Panc1 (cell line): Measurements from ENCODE around the gene BCKDHA. TPM values are rescaled to one million over a fixed set of nuclear protein-coding genes. Genes with fewer than 3 reads are reported as not detected.
"Not testable (repeated sequence)": the region's sequence is repeated elsewhere in the genome, so short reads cannot be mapped to it uniquely, and the experiment has no call there.

Experiments
- ATAC-seq: fragments of 200-7000 bp; cut with Tn5 transposase; 2 replicates; pipeline ENCODE4 v1.9.1; 2020; ENCODE audit warnings: mild to moderate bottlenecking, moderate library complexity
- BruUV-seq: library from RNA; stranded (reverse); fragments of 400-500 nt; replicated peaks from 2 replicates; lab custom pipeline; 2021; lab: Mats Ljungman, UMichigan
- CTCF ChIA-PET: fragments of 300-600 bp; sonication (Branson Sonifier 250); formaldehyde crosslinking; loops from one replicate; lab custom pipeline; 2022; ENCODE audit warnings: antibody characterized with exemption; lab: Charles Lee
- POLR2A ChIA-PET: fragments of 300-600 bp; sonication (Branson Sonifier 250); formaldehyde crosslinking; loops from one replicate; lab custom pipeline; 2022; ENCODE audit warnings: antibody characterized with exemption; lab: Charles Lee
- DNase-seq: peaks from one replicate; pipeline ENCODE4 v3.0.0-alpha.2; 2010; ENCODE audit warnings: low read depth, low spot score
- H3K27ac ChIP-seq: 2 replicates; pipeline ENCODE4 v1.5.1; 2011; ENCODE audit warnings: mild to moderate bottlenecking, low read length, inconsistent platforms
- H3K27me3 ChIP-seq: fragments of 200-500 bp; sonication (Bioruptor generic); 2 replicates; pipeline ENCODE4 v1.6.0; 2014; ENCODE audit warnings: low read length, inconsistent platforms; ENCODE audit not compliant: control insufficient read depth, insufficient read depth
- H3K36me3 ChIP-seq: fragments of 200-500 bp; sonication (Bioruptor generic); 2 replicates; pipeline ENCODE4 v1.5.1; 2014; ENCODE audit warnings: inconsistent platforms, mild to moderate bottlenecking, low read length, moderate library complexity; ENCODE audit not compliant: control insufficient read depth, insufficient read depth
- H3K4me1 ChIP-seq: 2 replicates; pipeline ENCODE4 v1.5.1; 2011; ENCODE audit warnings: inconsistent platforms, mild to moderate bottlenecking, low read length, moderate library complexity; ENCODE audit not compliant: control insufficient read depth, insufficient read depth
- H3K4me3 ChIP-seq, 2 experiments: 2 replicates each; pipeline ENCODE4 v1.5.1; 2011 to 2012; ENCODE audit warnings: low read depth in 2 of 2, low read length in 2 of 2, mild to moderate bottlenecking in 2 of 2, inconsistent platforms in 1 of 2, moderate library complexity in 1 of 2
- H3K9me3 ChIP-seq: fragments of 200-500 bp; sonication (Bioruptor generic); 2 replicates; pipeline ENCODE4 v1.5.1; 2014; ENCODE audit warnings: low read depth, mild to moderate bottlenecking, inconsistent platforms, low read length, moderate library complexity; ENCODE audit not compliant: control insufficient read depth, insufficient read depth
- POLR2AphosphoS5 ChIP-seq: IDR thresholded peaks from 2 replicates; pipeline ENCODE4 v1.6.1; 2012; ENCODE audit warnings: mild to moderate bottlenecking, low read depth, low read length, moderate library complexity
- SIN3A ChIP-seq: IDR thresholded peaks from 2 replicates; pipeline ENCODE4 v1.6.1; 2012; ENCODE audit warnings: low read depth, mild to moderate bottlenecking, low read length, moderate library complexity, borderline replicate concordance; ENCODE audit not compliant: insufficient read depth
- TCF7L2 ChIP-seq: IDR thresholded peaks from 2 replicates; pipeline ENCODE4 v1.6.1; 2011; ENCODE audit warnings: mild to moderate bottlenecking, low read depth, low read length, inconsistent platforms
- in situ Hi-C: cut with HindIII; loops from 2 replicates; pipeline ENCODE4 v1.10.0; 2016; ENCODE audit warnings: low sequenced_read_pairs, low pct_unique_long_range_greater_than_20kb
- intact Hi-C: fragments of 100-400 bp; cut with micrococcal nuclease; formaldehyde crosslinking; loops from one replicate; pipeline ENCODE4 v1.10.0; 2022; ENCODE audit not compliant: unreplicated experiment
- total RNA-seq: library from RNA; stranded (reverse); gene quantifications from one replicate; pipeline ENCODE4 v1.2.1, GENCODE V29; 2021; ENCODE audit not compliant: unreplicated experiment
- TF ChIP-seq, protein P1 (sequence below), 2 experiments: IDR thresholded peaks; 2 replicates each; pipeline ENCODE4 v1.6.1; 2011 to 2012; ENCODE audit warnings: low read depth in 2 of 2, control low read depth in 1 of 2, low read length in 1 of 2, mild to moderate bottlenecking in 1 of 2, moderate library complexity in 1 of 2; ENCODE audit not compliant: insufficient read depth in 1 of 2
- TF ChIP-seq, protein P2 (sequence below): fragments of 450-650 bp; IDR thresholded peaks from 2 replicates; pipeline ENCODE4 v1.5.1; 2017; ENCODE audit warnings: mild to moderate bottlenecking

The BCKDHA gene
- total RNA-seq, 1 experiment from 2014 or later: 11.2 TPM

DNA sequence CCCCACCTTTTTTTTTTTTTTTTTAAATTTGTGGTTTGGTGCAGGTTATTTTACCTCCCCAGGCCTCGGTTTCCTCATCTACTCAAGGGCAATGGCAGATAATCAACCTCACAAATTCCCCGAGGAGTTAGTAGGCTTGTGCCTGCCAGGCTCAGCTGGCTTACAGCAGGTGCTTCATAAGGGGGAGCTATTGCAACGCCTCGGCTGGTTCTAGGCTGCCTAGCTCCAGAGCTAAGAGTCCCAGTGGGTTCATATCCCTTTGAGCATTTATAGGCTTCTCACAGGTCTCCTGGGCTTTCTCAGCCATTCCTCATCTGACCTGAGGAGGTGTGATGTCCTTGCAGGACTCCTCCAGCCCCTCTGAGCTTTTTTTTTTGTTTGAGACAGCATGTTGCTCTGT is 10.6 kb downstream of the BCKDHA start:
- no TSS peak for BruUV-seq
- no peaks in the 10 kb centered on the region for H3K27me3 ChIP-seq
- ATAC-seq (no peak), DNase-seq (no peak)
- CTCF ChIA-PET: interaction anchor here (0.7 kb wide), 1 partner anchor 33 kb away, joined by 4 read pairs; no protein-coding TSS in a partner anchor
- POLR2A ChIA-PET: no interaction called here
- H3K4me3 ChIP-seq: no peak overlapping the region
- intact Hi-C loops (no loop called here), in situ Hi-C loops (no loop called here)
- H3K9me3 ChIP-seq: no peaks in the 10 kb centered on the region
- TF ChIP-seq TCF7L2 (no peak), POLR2AphosphoS5 (no peak), SIN3A (no peak)
- TF ChIP-seq, protein P1, sequence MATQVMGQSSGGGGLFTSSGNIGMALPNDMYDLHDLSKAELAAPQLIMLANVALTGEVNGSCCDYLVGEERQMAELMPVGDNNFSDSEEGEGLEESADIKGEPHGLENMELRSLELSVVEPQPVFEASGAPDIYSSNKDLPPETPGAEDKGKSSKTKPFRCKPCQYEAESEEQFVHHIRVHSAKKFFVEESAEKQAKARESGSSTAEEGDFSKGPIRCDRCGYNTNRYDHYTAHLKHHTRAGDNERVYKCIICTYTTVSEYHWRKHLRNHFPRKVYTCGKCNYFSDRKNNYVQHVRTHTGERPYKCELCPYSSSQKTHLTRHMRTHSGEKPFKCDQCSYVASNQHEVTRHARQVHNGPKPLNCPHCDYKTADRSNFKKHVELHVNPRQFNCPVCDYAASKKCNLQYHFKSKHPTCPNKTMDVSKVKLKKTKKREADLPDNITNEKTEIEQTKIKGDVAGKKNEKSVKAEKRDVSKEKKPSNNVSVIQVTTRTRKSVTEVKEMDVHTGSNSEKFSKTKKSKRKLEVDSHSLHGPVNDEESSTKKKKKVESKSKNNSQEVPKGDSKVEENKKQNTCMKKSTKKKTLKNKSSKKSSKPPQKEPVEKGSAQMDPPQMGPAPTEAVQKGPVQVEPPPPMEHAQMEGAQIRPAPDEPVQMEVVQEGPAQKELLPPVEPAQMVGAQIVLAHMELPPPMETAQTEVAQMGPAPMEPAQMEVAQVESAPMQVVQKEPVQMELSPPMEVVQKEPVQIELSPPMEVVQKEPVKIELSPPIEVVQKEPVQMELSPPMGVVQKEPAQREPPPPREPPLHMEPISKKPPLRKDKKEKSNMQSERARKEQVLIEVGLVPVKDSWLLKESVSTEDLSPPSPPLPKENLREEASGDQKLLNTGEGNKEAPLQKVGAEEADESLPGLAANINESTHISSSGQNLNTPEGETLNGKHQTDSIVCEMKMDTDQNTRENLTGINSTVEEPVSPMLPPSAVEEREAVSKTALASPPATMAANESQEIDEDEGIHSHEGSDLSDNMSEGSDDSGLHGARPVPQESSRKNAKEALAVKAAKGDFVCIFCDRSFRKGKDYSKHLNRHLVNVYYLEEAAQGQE (IDR thresholded peaks at IDR 0.05; ENCODE audit: insufficient read depth in 1 of 2, low read depth in 2 of 2, low read length in 1 of 2): no peak
- TF ChIP-seq, protein P2, sequence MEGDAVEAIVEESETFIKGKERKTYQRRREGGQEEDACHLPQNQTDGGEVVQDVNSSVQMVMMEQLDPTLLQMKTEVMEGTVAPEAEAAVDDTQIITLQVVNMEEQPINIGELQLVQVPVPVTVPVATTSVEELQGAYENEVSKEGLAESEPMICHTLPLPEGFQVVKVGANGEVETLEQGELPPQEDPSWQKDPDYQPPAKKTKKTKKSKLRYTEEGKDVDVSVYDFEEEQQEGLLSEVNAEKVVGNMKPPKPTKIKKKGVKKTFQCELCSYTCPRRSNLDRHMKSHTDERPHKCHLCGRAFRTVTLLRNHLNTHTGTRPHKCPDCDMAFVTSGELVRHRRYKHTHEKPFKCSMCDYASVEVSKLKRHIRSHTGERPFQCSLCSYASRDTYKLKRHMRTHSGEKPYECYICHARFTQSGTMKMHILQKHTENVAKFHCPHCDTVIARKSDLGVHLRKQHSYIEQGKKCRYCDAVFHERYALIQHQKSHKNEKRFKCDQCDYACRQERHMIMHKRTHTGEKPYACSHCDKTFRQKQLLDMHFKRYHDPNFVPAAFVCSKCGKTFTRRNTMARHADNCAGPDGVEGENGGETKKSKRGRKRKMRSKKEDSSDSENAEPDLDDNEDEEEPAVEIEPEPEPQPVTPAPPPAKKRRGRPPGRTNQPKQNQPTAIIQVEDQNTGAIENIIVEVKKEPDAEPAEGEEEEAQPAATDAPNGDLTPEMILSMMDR: no peak
- no peaks in the 10 kb centered on the region for H3K4me1 ChIP-seq
- H3K27ac ChIP-seq: no peak overlapping the region
- no peaks in the 10 kb centered on the region for H3K36me3 ChIP-seq

DNA sequence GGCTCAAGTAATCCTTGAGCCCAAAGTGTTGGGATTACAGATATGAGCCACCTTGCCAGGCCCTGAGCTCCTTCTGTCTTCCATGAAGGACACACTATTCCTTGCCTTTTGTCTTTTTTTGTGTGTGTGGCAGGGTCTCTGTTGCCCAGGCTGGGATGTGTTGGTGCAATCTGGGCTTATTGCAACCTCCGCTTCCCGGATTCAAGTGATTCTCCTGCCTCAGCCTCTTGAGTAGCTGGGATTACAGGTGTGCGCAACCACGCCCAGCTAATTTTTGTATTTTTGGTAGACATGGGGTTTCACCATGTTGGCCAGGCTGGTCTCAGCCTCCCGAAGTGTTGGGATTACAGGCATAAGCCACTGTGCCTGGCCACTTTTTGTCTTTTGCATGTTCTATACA is 11.2 kb downstream of the BCKDHA start:
- DNase-seq, H3K27me3 ChIP-seq, ATAC-seq, intact Hi-C loops, POLR2A ChIA-PET, H3K9me3 ChIP-seq, H3K4me3 ChIP-seq, H3K27ac ChIP-seq, in situ Hi-C loops, H3K36me3 ChIP-seq, BruUV-seq, CTCF ChIA-PET, H3K4me1 ChIP-seq: not testable (repeated sequence)

DNA sequence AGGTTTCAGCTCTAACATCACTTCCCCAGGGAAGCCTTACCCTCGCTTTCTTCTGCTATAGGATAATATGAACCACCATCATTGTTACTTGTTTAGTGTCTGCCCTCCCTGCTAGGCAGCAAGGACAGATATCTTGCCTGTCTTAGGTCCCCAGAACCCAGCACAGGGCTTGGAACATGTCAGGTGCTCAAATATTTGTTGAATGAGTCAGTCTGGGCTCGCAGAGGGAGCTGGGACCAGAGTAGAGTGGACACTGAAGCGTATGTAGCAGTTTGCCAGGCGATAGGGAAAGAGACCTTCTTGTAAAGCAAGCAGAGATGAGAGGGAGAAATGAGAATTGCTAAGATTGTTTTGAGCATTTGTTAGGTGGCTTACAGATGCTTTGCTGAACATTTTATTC is 11.7 kb downstream of the BCKDHA start:
- intact Hi-C loops: no loop called here
- no peaks in the 10 kb centered on the region for H3K4me1 ChIP-seq
- TF ChIP-seq, protein P1 (IDR thresholded peaks at IDR 0.05; ENCODE audit: insufficient read depth in 1 of 2, low read depth in 2 of 2, low read length in 1 of 2): no peak
- TF ChIP-seq SIN3A (no peak), POLR2AphosphoS5 (no peak), TCF7L2 (no peak)
- TF ChIP-seq, protein P2: no peak
- H3K36me3 ChIP-seq: no peaks in the 10 kb centered on the region
- in situ Hi-C loops: no loop called here
- CTCF ChIA-PET: no interaction called here
- BruUV-seq: no TSS peak
- H3K9me3 ChIP-seq: no peaks in the 10 kb centered on the region
- POLR2A ChIA-PET: no interaction called here
- ATAC-seq (0 out of 2 replicates have a peak, but pooled peaks have one; percentile 49), DNase-seq (no peak)
- no peaks in the 10 kb centered on the region for H3K27me3 ChIP-seq
- no peak overlapping the region for H3K27ac ChIP-seq
- H3K4me3 ChIP-seq: no peak overlapping the region
